Measurements from ENCODE around the gene ERN1. TPM values are rescaled to one million over a fixed set of nuclear protein-coding genes. Genes with fewer than 3 reads are reported as not detected.

The ERN1 gene
- total and polyA plus RNA-seq, 2 of the 13 experiments (the other 11 are each of a cell fraction or from before 2014, with no cell fraction given), result 6.0 to 12.7 TPM

DNA sequence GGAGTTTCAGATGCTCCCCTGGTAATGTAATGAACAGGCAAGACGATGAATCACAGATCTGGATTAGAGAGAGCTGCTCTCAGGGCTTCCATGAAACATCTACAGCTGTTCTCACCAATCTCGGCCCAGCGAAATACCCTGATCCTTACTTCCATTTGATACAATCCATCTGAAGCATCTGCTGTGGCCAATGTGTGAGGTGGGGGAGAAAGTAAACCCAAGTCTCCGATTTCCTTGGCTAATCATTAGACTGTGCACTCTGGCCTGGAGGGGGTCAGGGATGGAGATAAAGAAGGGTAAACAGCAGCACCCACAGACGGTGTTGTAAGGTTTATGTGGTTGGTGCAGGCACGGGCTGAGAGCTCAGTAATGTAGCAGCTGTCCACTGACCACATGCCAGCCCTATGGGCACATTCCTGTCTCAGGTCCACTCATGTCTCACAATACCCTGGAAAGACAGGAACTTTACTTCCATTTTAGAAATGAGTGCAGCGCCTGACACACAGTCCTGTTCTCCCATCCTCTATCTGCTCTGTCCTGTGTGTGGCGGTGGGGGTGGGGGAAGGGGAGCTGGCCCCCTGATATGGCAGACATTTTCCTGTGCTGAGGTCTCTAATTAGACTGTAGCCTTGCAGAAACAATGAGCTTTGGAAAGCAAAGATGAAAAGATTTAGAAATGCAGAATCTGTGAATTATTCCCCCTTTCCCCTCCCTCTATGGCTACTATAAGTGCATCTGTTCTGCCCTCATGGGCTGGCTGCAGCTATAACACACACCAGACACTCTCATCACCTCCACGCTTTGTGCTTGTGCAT is 48.3 kb upstream of the ERN1 start (continued):
- TF ChIP-seq SALL1 (CRISPR knock-in tag; IDR thresholded peaks at IDR 0.05), result peak; percentile 94
- TF ChIP-seq, protein P1, sequence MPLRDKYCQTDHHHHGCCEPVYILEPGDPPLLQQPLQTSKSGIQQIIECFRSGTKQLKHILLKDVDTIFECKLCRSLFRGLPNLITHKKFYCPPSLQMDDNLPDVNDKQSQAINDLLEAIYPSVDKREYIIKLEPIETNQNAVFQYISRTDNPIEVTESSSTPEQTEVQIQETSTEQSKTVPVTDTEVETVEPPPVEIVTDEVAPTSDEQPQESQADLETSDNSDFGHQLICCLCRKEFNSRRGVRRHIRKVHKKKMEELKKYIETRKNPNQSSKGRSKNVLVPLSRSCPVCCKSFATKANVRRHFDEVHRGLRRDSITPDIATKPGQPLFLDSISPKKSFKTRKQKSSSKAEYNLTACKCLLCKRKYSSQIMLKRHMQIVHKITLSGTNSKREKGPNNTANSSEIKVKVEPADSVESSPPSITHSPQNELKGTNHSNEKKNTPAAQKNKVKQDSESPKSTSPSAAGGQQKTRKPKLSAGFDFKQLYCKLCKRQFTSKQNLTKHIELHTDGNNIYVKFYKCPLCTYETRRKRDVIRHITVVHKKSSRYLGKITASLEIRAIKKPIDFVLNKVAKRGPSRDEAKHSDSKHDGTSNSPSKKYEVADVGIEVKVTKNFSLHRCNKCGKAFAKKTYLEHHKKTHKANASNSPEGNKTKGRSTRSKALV (CRISPR knock-in tag; IDR thresholded peaks at IDR 0.05), result 0 out of 2 replicates have a peak, but pooled peaks have one; percentile 23
- TF ChIP-seq REPIN1 (CRISPR knock-in tag; IDR thresholded peaks at IDR 0.05; ENCODE audit: borderline replicate concordance, low read depth), result 0 out of 2 replicates have a peak, but pooled peaks have one; percentile 21
- TF ChIP-seq CREB1 (IDR thresholded peaks at IDR 0.05), result no peak
- 0 out of 2 replicates have a peak, but pooled peaks have one; percentile 43 for TF ChIP-seq CREB1 (CRISPR knock-in tag; IDR thresholded peaks at IDR 0.05)
- peak; percentile 38; the same call in 1 of the 2 replicates for TF ChIP-seq KAT7 (CRISPR knock-in tag; IDR thresholded peaks at IDR 0.05; ENCODE audit: borderline replicate concordance)
- peak; percentile 70 for TF ChIP-seq FOSL2 (CRISPR knock-in tag; IDR thresholded peaks at IDR 0.05)
- TF ChIP-seq U2AF2 (IDR thresholded peaks at IDR 0.05; ENCODE audit: low read depth, low read length), result no peak
- no peak for TF ChIP-seq PRPF4 (IDR thresholded peaks at IDR 0.05; ENCODE audit: low read depth, low read length, poor library complexity, severe bottlenecking)
- TF ChIP-seq ZBTB3 (CRISPR knock-in tag; IDR thresholded peaks at IDR 0.05; ENCODE audit: borderline replicate concordance, low read depth), result no peak
- TF ChIP-seq, protein P2, sequence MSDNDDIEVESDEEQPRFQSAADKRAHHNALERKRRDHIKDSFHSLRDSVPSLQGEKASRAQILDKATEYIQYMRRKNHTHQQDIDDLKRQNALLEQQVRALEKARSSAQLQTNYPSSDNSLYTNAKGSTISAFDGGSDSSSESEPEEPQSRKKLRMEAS (IDR thresholded peaks at IDR 0.05), result peak; percentile 77
- no peak; the same call in none of the 2 replicates for TF ChIP-seq ZNF547 (CRISPR knock-in tag; IDR thresholded peaks at IDR 0.05)
- 0 out of 2 replicates have a peak, but pooled peaks have one; percentile 73 for TF ChIP-seq ZNF232 (CRISPR knock-in tag; IDR thresholded peaks at IDR 0.05; ENCODE audit: borderline replicate concordance)
- TF ChIP-seq, protein P3, sequence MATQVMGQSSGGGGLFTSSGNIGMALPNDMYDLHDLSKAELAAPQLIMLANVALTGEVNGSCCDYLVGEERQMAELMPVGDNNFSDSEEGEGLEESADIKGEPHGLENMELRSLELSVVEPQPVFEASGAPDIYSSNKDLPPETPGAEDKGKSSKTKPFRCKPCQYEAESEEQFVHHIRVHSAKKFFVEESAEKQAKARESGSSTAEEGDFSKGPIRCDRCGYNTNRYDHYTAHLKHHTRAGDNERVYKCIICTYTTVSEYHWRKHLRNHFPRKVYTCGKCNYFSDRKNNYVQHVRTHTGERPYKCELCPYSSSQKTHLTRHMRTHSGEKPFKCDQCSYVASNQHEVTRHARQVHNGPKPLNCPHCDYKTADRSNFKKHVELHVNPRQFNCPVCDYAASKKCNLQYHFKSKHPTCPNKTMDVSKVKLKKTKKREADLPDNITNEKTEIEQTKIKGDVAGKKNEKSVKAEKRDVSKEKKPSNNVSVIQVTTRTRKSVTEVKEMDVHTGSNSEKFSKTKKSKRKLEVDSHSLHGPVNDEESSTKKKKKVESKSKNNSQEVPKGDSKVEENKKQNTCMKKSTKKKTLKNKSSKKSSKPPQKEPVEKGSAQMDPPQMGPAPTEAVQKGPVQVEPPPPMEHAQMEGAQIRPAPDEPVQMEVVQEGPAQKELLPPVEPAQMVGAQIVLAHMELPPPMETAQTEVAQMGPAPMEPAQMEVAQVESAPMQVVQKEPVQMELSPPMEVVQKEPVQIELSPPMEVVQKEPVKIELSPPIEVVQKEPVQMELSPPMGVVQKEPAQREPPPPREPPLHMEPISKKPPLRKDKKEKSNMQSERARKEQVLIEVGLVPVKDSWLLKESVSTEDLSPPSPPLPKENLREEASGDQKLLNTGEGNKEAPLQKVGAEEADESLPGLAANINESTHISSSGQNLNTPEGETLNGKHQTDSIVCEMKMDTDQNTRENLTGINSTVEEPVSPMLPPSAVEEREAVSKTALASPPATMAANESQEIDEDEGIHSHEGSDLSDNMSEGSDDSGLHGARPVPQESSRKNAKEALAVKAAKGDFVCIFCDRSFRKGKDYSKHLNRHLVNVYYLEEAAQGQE (IDR thresholded peaks at IDR 0.05; ENCODE audit: borderline replicate concordance in 1 of 2, low read depth in 1 of 2, low read length in 2 of 2), result peak in 1 of 2 experiments; percentile 64; a peak in 1 of 4 replicates
- peak; percentile 57; the same call in 1 of the 2 replicates for TF ChIP-seq ZNF766 (CRISPR knock-in tag; IDR thresholded peaks at IDR 0.05; ENCODE audit: borderline replicate concordance)
- TF ChIP-seq ZNF841 (CRISPR knock-in tag; IDR thresholded peaks at IDR 0.05; ENCODE audit: borderline replicate concordance), result no peak
- no peak for TF ChIP-seq ZNF431 (CRISPR knock-in tag; IDR thresholded peaks at IDR 0.05; ENCODE audit: borderline replicate concordance, low read depth)
- TF ChIP-seq, protein P4, sequence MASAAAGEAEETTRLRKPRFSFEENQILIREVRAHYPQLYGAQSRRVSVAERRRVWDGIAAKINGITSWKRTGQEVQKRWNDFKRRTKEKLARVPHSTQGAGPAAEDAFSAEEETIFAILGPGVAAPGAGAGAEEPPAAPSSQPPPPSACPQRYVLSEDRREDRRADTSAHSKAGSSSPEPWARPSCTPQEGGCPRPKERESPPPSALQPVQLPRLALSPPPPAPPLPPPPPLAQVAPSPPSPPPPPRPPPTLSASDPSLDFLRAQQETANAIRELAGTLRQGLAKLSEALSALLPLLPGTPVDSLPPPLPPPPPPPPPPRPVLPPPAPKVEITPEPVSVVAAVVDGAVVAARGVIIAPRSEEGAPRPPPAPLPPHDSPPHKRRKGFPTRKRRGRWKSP (CRISPR knock-in tag; IDR thresholded peaks at IDR 0.05), result 0 out of 2 replicates have a peak, but pooled peaks have one; percentile 20
- TF ChIP-seq HCFC1 (IDR thresholded peaks at IDR 0.05; ENCODE audit: low read depth, low read length), result no peak
- TF ChIP-seq CBX1 (IDR thresholded peaks at IDR 0.05; ENCODE audit: low read depth), result no peak
- no peak for TF ChIP-seq ZNF879 (CRISPR knock-in tag; IDR thresholded peaks at IDR 0.05)

Data from HepG2 (cell line).